Lower lobe of right lung (tissue), 2 donors: Measurements from ENCODE around the gene UMODL1. TPM values are rescaled to one million over a fixed set of nuclear protein-coding genes. Genes with fewer than 3 reads are reported as not detected.
A peak's percentile ranks its signal among the peaks of the same experiment; 100 is the strongest.

Source experiments
- ATAC-seq, 2 donors: fragments of 200-7000 bp; cut with Tn5 transposase; one replicate each; pipeline ENCODE4 v1.9.1; 2020 to 2022; ENCODE audit warnings: mild to moderate bottlenecking in 2 of 2, moderate library complexity in 2 of 2
- DNase-seq: peaks from one replicate; pipeline ENCODE4 v3.0.0-alpha.2; 2020
- H3K27ac ChIP-seq: fragments of 200-600 bp; one replicate; pipeline ENCODE4 v1.8.0; 2022
- H3K27me3 ChIP-seq: fragments of 200-600 bp; one replicate; pipeline ENCODE4 v1.8.0; 2022; ENCODE audit warnings: low read depth
- H3K36me3 ChIP-seq: fragments of 200-600 bp; one replicate; pipeline ENCODE4 v1.8.0; 2022; ENCODE audit warnings: mild to moderate bottlenecking
- H3K4me1 ChIP-seq: fragments of 200-600 bp; one replicate; pipeline ENCODE4 v1.8.0; 2022
- H3K4me3 ChIP-seq: fragments of 200-600 bp; one replicate; pipeline ENCODE4 v1.8.0; 2022; ENCODE audit warnings: mild to moderate bottlenecking
- H3K9me3 ChIP-seq: fragments of 200-600 bp; one replicate; pipeline ENCODE4 v1.8.0; 2022
- CTCF ChIP-seq: fragments of 200-600 bp; IDR thresholded peaks from one replicate; pipeline ENCODE4 v1.8.0; 2022; ENCODE audit warnings: antibody characterized with exemption, mild to moderate bottlenecking
- intact Hi-C: fragments of 100-400 bp; cut with DNase I; formaldehyde crosslinking; loops from one replicate; pipeline ENCODE4 v1.11.0; 2022
- total RNA-seq: library from RNA; stranded (reverse); fragmentation: NEBNext Ultra II Directional; extraction: Animal tissue kit (Norgen Biotek cat#: 25700); gene quantifications from one replicate; pipeline ENCODE4 v1.2.1, GENCODE V29; 2021
- donor health status: DM: no; HTN: yes; CAD: no; lungs with severe emphysema.

UMODL1 gene
- total RNA-seq, 1 donor from 2014 or later = 0.50 TPM

- Histone ChIP-seq H3K27ac (no peak overlapping the region), H3K4me3 (no peak overlapping the region), H3K4me1 (peaks cover 15% of the 10 kb centered on the region), H3K27me3 (no peaks in the 10 kb centered on the region), H3K9me3 (no peaks in the 10 kb centered on the region), H3K36me3 (no peaks in the 10 kb centered on the region)
- DNase-seq = peak; percentile 18
- ATAC-seq = no peak
- intact Hi-C loops = no loop called here
- no peak for TF ChIP-seq CTCF
These were observed 27.8 kb upstream of the UMODL1 start for GRCh38 chr21:42043201-42043895.

DNA sequence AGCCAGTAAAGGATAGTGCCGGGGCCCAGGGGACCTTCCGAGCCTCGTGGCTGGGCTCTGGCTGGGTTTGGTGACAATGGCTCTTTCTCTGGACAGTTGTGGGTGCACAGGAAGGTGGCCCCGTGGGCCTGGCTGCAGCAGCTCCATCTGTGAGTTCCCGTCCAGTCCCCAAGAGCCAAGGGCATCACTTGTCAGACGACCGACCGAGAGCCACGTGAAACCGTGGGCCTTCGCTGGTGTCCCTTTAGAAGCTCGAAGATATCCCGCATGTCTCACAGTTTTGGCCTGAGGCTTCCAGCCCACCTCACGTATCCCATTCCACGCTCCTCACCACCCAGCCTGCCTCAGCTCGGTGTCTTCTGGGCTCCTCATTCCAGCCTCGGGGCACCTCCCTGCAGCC, 27.2 kb upstream of the UMODL1 start:
- H3K27me3 ChIP-seq = no peaks in the 10 kb centered on the region
- no peak for TF ChIP-seq CTCF
- peak; percentile 30 for DNase-seq

DNA sequence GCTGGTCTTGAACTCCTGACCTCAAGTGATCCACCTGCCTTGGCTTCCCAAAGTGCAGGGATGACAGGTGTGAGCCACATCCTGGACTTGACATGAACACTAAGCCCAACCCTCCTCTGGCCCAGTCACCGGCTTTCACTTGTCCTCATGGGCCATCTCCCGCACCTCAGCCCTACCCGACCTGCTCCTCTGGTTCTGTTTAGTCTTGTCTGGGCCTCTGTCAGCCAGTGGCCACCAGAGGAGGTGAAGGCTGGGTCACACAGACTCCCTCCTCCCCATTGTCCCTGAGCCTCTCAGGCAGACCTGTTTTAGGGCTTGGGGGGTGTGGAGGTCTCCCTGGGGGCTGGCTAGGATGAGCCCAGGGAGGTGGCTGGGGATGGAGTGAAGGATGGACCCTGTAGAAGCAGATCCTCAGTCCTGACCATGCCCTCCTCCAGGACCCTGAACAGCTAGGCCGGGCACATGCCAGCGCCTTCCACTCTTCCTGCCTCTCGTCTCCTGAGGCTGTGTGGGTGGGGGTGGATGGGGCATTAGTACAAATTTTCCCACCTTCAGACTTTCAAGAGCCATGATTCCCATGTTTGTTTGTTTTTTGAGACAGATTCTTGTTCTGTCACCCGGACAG, 26.1 kb upstream of the UMODL1 start:
- peak; percentile 28 for DNase-seq
- intact Hi-C loops = no loop called here
- H3K36me3 ChIP-seq = no peaks in the 10 kb centered on the region
- H3K4me3 ChIP-seq = no peak overlapping the region
- no peak overlapping the region for H3K27ac ChIP-seq
- H3K9me3 ChIP-seq = no peaks in the 10 kb centered on the region
- TF ChIP-seq CTCF = no peak
- H3K27me3 ChIP-seq = no peaks in the 10 kb centered on the region
- ATAC-seq = no peak
- peaks cover 4% of the 10 kb centered on the region for H3K4me1 ChIP-seq

More for the DNA sequence above, 27.2 kb upstream of the UMODL1 start:
- H3K36me3 ChIP-seq = no peaks in the 10 kb centered on the region
- H3K9me3 ChIP-seq = no peaks in the 10 kb centered on the region
- intact Hi-C loops = no loop called here
- no peak overlapping the region for H3K4me3 ChIP-seq
- H3K27ac ChIP-seq = no peak overlapping the region
- peaks cover 14% of the 10 kb centered on the region for H3K4me1 ChIP-seq
- ATAC-seq = no peak

GRCh38 chr21:42047821-42048613, 23.1 kb upstream of the UMODL1 start:
- Histone ChIP-seq H3K9me3 (no peaks in the 10 kb centered on the region), H3K4me3 (no peak overlapping the region), H3K4me1 (no peaks in the 10 kb centered on the region), H3K27me3 (no peaks in the 10 kb centered on the region), H3K36me3 (no peaks in the 10 kb centered on the region), H3K27ac (no peak overlapping the region)
- TF ChIP-seq CTCF = no peak
- intact Hi-C loops = no loop called here
- DNase-seq = no peak
- ATAC-seq = peak; percentile 25 to 60

GRCh38 chr21:42048870-42049577, 22.1 kb upstream of the UMODL1 start:
- intact Hi-C loops = no loop called here
- ATAC-seq = no peak
- H3K36me3 ChIP-seq = no peaks in the 10 kb centered on the region
- H3K27ac ChIP-seq = no peak overlapping the region
- H3K27me3 ChIP-seq = no peaks in the 10 kb centered on the region
- H3K9me3 ChIP-seq = no peaks in the 10 kb centered on the region
- no peak for DNase-seq
- no peak for TF ChIP-seq CTCF
- H3K4me3 ChIP-seq = no peak overlapping the region
- H3K4me1 ChIP-seq = no peaks in the 10 kb centered on the region
